GM12878 (cell line): ENCODE results near the gene HPCA. TPM values are rescaled to one million over a fixed set of nuclear protein-coding genes. Genes with fewer than 3 reads are reported as not detected.

Experiments
- ATAC-seq: fragments of 200-7000 bp; cut with Tn5 transposase; 3 replicates; pipeline ENCODE4 v1.9.1; 2020; ENCODE audit warnings: mild to moderate bottlenecking, moderate library complexity
- BruUV-seq: library from RNA; stranded (reverse); fragments of 400-500 nt; replicated peaks from 2 replicates; lab custom pipeline; 2021; lab: Mats Ljungman, UMichigan
- CTCF ChIA-PET: fragments of 300-600 bp; sonication (Branson Sonifier 250); formaldehyde crosslinking; extraction: SDS; loops from one replicate; lab custom pipeline; 2021; ENCODE audit warnings: inconsistent platforms; lab: Yijun Ruan, JAX
- POLR2A ChIA-PET: fragments of 350-600 bp; formaldehyde crosslinking; extraction: SDS; loops from one replicate; lab custom pipeline; 2021; ENCODE audit warnings: inconsistent platforms; lab: Charles Lee
- RAD21 ChIA-PET: fragments of 300-600 bp; sonication (Branson Sonifier 250); formaldehyde crosslinking; loops from one replicate; lab custom pipeline; 2023; ENCODE audit warnings: antibody characterized with exemption; ENCODE audit not compliant: unreplicated experiment; lab: Charles Lee
- SMC1A ChIA-PET: fragments of 300-600 bp; sonication (Branson Sonifier 250); formaldehyde crosslinking; loops from one replicate; lab custom pipeline; 2023; ENCODE audit not compliant: unreplicated experiment, uncharacterized antibody; lab: Charles Lee
- DNase-seq: peaks from one replicate; pipeline ENCODE4 v3.0.0-alpha.2; 2011; ENCODE audit warnings: low read depth, low spot score
- FAIRE-seq: peaks from 3 replicates; lab custom pipeline; 2011; peaks lifted over from hg19 to GRCh38; lab: Jason Lieb, UNC
- H2AFZ ChIP-seq: 2 replicates; pipeline ENCODE4 v1.6.0; 2011; ENCODE audit warnings: low read depth, low read length, control low read depth; ENCODE audit not compliant: control insufficient read depth
- H3K27ac ChIP-seq: 2 replicates; pipeline ENCODE4 v1.5.1; 2011; ENCODE audit warnings: control low read depth; ENCODE audit not compliant: control insufficient read depth, insufficient read depth
- H3K27me3 ChIP-seq, 2 experiments: replicated peaks in 1 of 2; 2 replicates each; pipeline versions ENCODE4 v1.6.0 to v1.6.1; 2011; ENCODE audit warnings: low read length in 1 of 2; ENCODE audit not compliant: control insufficient read depth in 2 of 2, insufficient read depth in 2 of 2
- H3K36me3 ChIP-seq, 2 experiments: 2 replicates each; pipeline ENCODE4 v1.5.1; 2011; ENCODE audit warnings: low read length in 1 of 2; ENCODE audit not compliant: control insufficient read depth in 2 of 2, insufficient read depth in 2 of 2
- H3K4me1 ChIP-seq: 2 replicates; pipeline ENCODE4 v1.6.1; 2011; ENCODE audit warnings: mild to moderate bottlenecking, low read length, moderate library complexity, mixed read lengths; ENCODE audit not compliant: control insufficient read depth, insufficient read depth
- H3K4me2 ChIP-seq: 2 replicates; pipeline ENCODE4 v1.6.0; 2011; ENCODE audit warnings: control low read depth; ENCODE audit not compliant: control insufficient read depth, insufficient read depth
- H3K4me3 ChIP-seq: fragments of 200-600 bp; sonication (generic); 2 replicates; pipeline ENCODE4 v1.5.1; 2016
- H3K79me2 ChIP-seq: 2 replicates; pipeline ENCODE4 v1.6.0; 2011; ENCODE audit warnings: low read length; ENCODE audit not compliant: control insufficient read depth, insufficient read depth
- H3K9ac ChIP-seq: 2 replicates; pipeline ENCODE4 v1.8.0; 2011; ENCODE audit warnings: low read length, control low read depth, mixed read lengths; ENCODE audit not compliant: control insufficient read depth, insufficient read depth
- H3K9me3 ChIP-seq: replicated peaks from 3 replicates; pipeline ENCODE4 v1.5.1; 2011; ENCODE audit warnings: mild to moderate bottlenecking, low read length; ENCODE audit not compliant: control insufficient read depth, insufficient read depth
- H4K20me1 ChIP-seq: 2 replicates; pipeline ENCODE4 v1.6.0; 2011; ENCODE audit not compliant: control insufficient read depth, insufficient read depth
- EED ChIP-seq: sonication (generic); IDR thresholded peaks from 2 replicates; pipeline ENCODE4 v1.6.1; 2016; ENCODE audit warnings: antibody characterized with exemption, low read depth
- FOXM1 ChIP-seq: IDR thresholded peaks from 2 replicates; pipeline ENCODE4 v1.6.1; 2012; ENCODE audit warnings: low read depth, mild to moderate bottlenecking, inconsistent platforms, low read length, moderate library complexity
- IRF3 ChIP-seq: fragments of 450-650 bp; IDR thresholded peaks from 2 replicates; pipeline ENCODE4 v1.6.1; 2014; ENCODE audit warnings: mild to moderate bottlenecking
- NFYA ChIP-seq: IDR thresholded peaks from 2 replicates; pipeline ENCODE4 v1.6.1; 2011; ENCODE audit warnings: low read depth, mild to moderate bottlenecking, low read length, improper control_type of control experiment, borderline replicate concordance
- PAX5 ChIP-seq: IDR thresholded peaks from 2 replicates; pipeline ENCODE4 v1.6.1; 2011; ENCODE audit warnings: low read depth, low read length, borderline replicate concordance
- RB1 ChIP-seq: fragments of 450-650 bp; formaldehyde crosslinking; IDR thresholded peaks from 2 replicates; pipeline ENCODE4 v1.6.1; 2017; ENCODE audit warnings: mild to moderate bottlenecking, borderline replicate concordance
- RCOR1 ChIP-seq: conservative IDR thresholded peaks from 2 replicates; pipeline ENCODE4 v1.6.1; 2012; ENCODE audit warnings: low read depth, low read length, improper control_type of control experiment
- SMC3 ChIP-seq: IDR thresholded peaks from 2 replicates; pipeline ENCODE4 v1.6.1; 2011; ENCODE audit warnings: low read length, improper control_type of control experiment, borderline replicate concordance
- USF1 ChIP-seq: IDR thresholded peaks from 2 replicates; pipeline ENCODE4 v1.6.1; 2011; ENCODE audit warnings: borderline replicate concordance, low read depth, mild to moderate bottlenecking, moderate library complexity, mixed read lengths, low read length; ENCODE audit not compliant: insufficient read depth; ENCODE audit errors: extremely low read length
- WGBS: methylation state at CpG from one replicate; pipeline ENCODE4 v1.1.6; 2016; ENCODE audit warnings: low lambda C conversion rate; ENCODE audit not compliant: insufficient replicate concordance, insufficient coverage; ENCODE audit errors: missing lambda C conversion rate; 5-methylcytosine and 5-hydroxymethylcytosine counted together
- in situ Hi-C: fragments of 300-500 bp; cut with MboI; formaldehyde crosslinking; loops from 9 replicates; pipeline ENCODE4 v1.14.3; 2018; ENCODE audit warnings: mixed read lengths
- intact Hi-C: fragments of 100-400 bp; cut with micrococcal nuclease; formaldehyde crosslinking; loops from one replicate; pipeline ENCODE4 v1.14.2; 2022; ENCODE audit not compliant: unreplicated experiment
- polyA plus RNA-seq, 11 experiments: library from polyadenylated mRNA; depleted of rRNA in 4 of 11; unstranded in 6 of 11; stranded (reverse) in 5 of 11; fragments of >200 nt; fragmentation: Nextera tagmentation in 4 of 11; fragmentation: Illumina TruSeq in 1 of 11; extraction: Ambion mirVana in 4 of 11; extraction: Trizol in 1 of 11; gene quantifications; 1 replicate in 1 of 11; 2 replicates in 10 of 11; pipeline versions ENCODE4 v1.2.1 to v1.2.3, GENCODE V29; 2011 to 2016; ENCODE audit warnings: inconsistent platforms in 2 of 11, missing spikeins in 2 of 11, low read depth in 1 of 11
- total RNA-seq, 4 experiments: library from RNA; depleted of rRNA in 3 of 4; stranded (reverse); fragments of >200 nt in 3 of 4; fragmentation: Illumina TruSeq in 1 of 4; extraction: Trizol in 1 of 4; gene quantifications; 2 replicates each; pipeline versions ENCODE4 v1.2.1 to v1.2.3, GENCODE V29; 2013 to 2021

HPCA gene
- total and polyA plus RNA-seq, 10 of the 15 experiments (the other 5 are each of a cell fraction or from before 2014, with no cell fraction given): 0.11 TPM; not detected in 9

- no peaks in the 10 kb centered on the region for H4K20me1 ChIP-seq
- TF ChIP-seq USF1 (no peak), EED (no peak), RB1 (no peak), FOXM1 (no peak), SMC3 (no peak), RCOR1 (no peak), IRF3 (no peak), NFYA (no peak), PAX5 (no peak)
- H2AFZ ChIP-seq: no peak overlapping the region
- in situ Hi-C loops: no loop called here
- H3K27ac ChIP-seq: no peak overlapping the region
- ChIA-PET CTCF (interaction anchor here (0.8 to 1.3 kb wide), 3 partner anchors 21 to 377 kb away, joined by 3 to 6 read pairs (median 3); no protein-coding TSS in a partner anchor), POLR2A (no interaction called here), RAD21 (no interaction called here), SMC1A (no interaction called here)
- H3K4me1 ChIP-seq: no peaks in the 10 kb centered on the region
- no peak overlapping the region for H3K4me2 ChIP-seq
- no TSS peak for BruUV-seq
- intact Hi-C loops: no loop called here
- H3K9me3 ChIP-seq: no peaks in the 10 kb centered on the region; the same call in 2 of the 3 replicates
- no peak overlapping the region for H3K9ac ChIP-seq
- FAIRE-seq (no peak), DNase-seq (no peak), ATAC-seq (no peak)
- no peaks in the 10 kb centered on the region for H3K79me2 ChIP-seq
- no peak overlapping the region for H3K4me3 ChIP-seq
- H3K36me3 ChIP-seq: no peaks in the 10 kb centered on the region
- H3K27me3 ChIP-seq: peaks cover 7 to 13% of the 10 kb centered on the region in 2 experiments
- 34% methylated on average over 11 of the region's 11 CpGs for WGBS
Measured at GRCh38 chr1:32897082-32898049, 11.1 kb downstream of the HPCA start.
